Lower leg skin (tissue), 4 donors: ENCODE data around the gene SHROOM1. TPM values are rescaled to one million over a fixed set of nuclear protein-coding genes. Genes with fewer than 3 reads are reported as not detected.

ENCODE experiments used
- DNase-seq, 2 donors: peaks; one replicate each; pipeline ENCODE4 v3.0.0-alpha.2; 2019; ENCODE audit warnings: low spot score in 2 of 2
- H3K4me3 ChIP-seq: fragments of 200-600 bp; sonication (generic); 2 replicates; pipeline ENCODE4 v1.5.1; 2017; ENCODE audit warnings: mild to moderate bottlenecking, low read depth; ENCODE audit not compliant: poor library complexity, severe bottlenecking
- CTCF ChIP-seq, 3 donors: fragments of 450-650 bp; IDR thresholded peaks; one replicate each; pipeline ENCODE4 v1.5.1; 2016; ENCODE audit warnings: antibody characterized with exemption in 3 of 3, mild to moderate bottlenecking in 3 of 3, moderate library complexity in 2 of 3
- POLR2A ChIP-seq, 2 donors: fragments of 450-650 bp; IDR thresholded peaks; one replicate each; pipeline ENCODE4 v1.6.1; 2016 to 2017; ENCODE audit warnings: antibody characterized with exemption in 2 of 2, mild to moderate bottlenecking in 1 of 2, moderate library complexity in 1 of 2
- WGBS, 2 donors: methylation state at CpG; one replicate each; pipeline ENCODE4 v1.1.5; 2018; 5-methylcytosine and 5-hydroxymethylcytosine counted together
- intact Hi-C: fragments of 100-400 bp; cut with DNase I; formaldehyde crosslinking; loops from one replicate; pipeline ENCODE4 v1.15.0; 2023; ENCODE audit warnings: low total_unique reads
- total RNA-seq, 4 donors: library from RNA; depleted of rRNA; stranded (reverse); fragments of >200 nt; gene quantifications; one replicate each; pipeline ENCODE4 v1.1.0, GENCODE V29; 2016

The SHROOM1 gene
- total RNA-seq, 4 donors from 2014 or later, result 1.2 to 3.8 (median 2.2) TPM

DNA sequence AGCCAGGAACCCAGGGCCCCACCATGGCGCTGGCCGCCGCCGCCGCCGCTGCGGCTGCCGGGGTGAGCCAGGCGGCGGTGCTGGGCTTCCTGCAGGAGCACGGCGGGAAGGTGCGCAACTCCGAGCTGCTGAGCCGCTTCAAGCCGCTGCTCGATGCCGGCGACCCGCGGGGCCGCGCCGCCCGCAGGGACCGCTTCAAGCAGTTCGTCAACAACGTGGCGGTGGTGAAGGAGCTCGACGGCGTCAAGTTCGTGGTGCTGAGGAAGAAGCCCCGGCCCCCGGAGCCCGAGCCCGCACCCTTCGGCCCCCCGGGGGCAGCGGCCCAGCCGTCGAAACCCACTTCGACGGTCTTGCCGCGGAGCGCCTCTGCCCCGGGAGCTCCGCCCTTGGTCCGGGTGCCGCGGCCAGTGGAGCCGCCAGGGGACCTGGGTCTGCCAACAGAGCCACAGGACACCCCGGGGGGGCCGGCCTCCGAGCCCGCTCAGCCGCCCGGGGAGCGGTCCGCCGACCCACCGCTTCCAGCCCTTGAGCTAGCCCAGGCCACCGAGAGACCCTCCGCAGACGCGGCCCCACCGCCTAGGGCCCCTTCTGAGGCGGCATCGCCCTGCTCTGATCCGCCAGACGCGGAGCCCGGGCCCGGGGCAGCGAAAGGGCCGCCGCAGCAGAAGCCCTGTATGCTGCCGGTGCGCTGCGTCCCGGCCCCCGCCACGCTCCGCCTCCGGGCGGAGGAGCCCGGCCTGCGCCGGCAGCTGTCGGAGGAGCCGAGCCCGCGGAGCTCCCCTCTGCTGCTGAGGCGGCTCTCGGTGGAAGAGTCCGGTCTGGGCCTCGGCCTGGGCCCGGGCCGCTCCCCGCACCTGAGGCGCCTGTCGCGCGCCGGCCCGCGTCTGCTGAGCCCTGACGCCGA is 16.6 kb downstream of the SHROOM1 start:
- 0% methylated on average over 2 to 17 of the region's 110 CpGs for WGBS, 2 donors
- DNase-seq, result peak in 1 of 2 donors; percentile 83
- intact Hi-C loops, result loop anchor here (10.0 kb wide), 2 partner anchors 59 to 289 kb away; no protein-coding TSS in a partner anchor
- H3K4me3 ChIP-seq, result no peak overlapping the region
- no peak for TF ChIP-seq CTCF (IDR thresholded peaks at IDR 0.05)
- no peak for TF ChIP-seq POLR2A (IDR thresholded peaks at IDR 0.05)

DNA sequence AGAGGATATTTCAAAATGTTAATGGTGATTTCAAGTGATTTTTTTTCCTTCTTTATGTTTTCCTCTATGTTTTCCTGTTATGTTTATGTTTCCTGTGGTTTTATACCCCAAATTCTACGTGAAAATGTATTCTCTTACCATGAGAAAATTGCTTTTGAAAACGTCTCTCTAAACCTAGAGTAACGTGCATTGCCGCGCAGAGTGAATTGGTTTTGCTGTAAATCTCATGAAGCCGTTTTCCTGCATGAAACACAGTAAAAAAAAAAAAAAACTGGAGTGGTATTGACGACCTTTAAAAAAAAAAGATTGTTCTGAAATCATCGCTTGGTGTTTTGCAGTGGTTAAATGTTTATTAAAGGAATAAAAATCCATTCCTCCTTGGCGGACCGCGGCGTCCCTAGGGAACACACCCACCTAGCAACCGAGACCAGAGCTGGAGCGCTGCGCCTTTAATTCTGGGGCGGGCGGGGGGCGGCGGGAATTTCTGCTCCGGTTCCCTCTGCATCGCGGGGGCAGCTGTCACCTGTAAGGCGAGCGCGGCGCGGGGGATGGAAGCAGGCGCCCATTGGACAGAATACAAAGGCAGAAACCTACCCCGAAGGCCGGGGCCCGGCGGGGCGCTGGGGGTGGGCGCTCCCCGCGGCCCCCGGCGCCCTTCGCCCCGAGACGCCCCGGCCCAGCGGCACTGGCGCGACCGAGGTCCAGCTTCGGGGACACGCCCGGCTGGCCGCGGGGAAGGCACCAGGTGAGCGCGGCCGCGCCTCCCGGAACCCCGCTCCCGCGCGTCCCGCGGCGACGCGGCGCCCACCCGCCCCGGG is 17.5 kb downstream of the SHROOM1 start, which contains the start of gene SOWAHA:
SOWAHA (plus strand) TSS at position 522 of the 818 bp plus-strand sequence. CDS start 320 bp downstream, outside the sequence.
- peak in 1 of 2 donors; percentile 81 for DNase-seq
- intact Hi-C loops, result loop anchor here (10.0 kb wide), 2 partner anchors 58 to 288 kb away; no protein-coding TSS in a partner anchor
- H3K4me3 ChIP-seq, result no peak within 1 kb of the TSS
- no peak for TF ChIP-seq POLR2A (IDR thresholded peaks at IDR 0.05)
- TF ChIP-seq CTCF (IDR thresholded peaks at IDR 0.05), result no peak
- WGBS, 2 donors, result 5 to 6% methylated on average over 29 to 61 of the region's 68 CpGs

DNA sequence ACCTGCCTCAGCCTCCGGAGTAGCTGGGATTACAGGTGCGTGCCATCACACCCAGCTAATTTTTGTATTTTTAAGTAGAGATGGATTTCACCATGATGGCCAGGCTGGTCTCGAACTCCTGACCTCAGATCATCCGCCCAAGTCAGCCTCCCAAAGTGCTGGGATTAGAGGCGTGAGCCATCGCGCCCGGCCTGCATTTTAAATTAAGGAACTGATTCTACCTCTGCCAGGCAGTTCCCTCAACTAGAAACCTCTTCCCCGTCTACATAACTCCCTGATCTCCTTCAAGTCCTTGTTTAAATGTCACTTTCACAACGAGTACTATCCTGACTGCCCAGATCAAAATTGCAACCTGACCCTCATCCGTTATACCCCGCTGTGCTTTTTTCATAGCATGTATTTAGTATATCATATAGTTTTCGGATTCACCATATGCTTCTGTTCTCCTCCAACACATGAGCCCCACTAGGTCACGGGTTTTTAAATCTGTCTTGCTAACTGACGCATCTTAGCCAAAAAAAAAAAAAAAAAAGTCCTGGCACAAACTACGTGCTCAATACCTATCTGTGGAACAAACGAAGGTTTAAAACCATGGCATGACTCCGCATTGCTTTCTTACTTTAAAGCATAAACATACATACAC is 18.2 kb downstream of the SHROOM1 start:
- DNase-seq, result no peak
- intact Hi-C loops, result loop anchor here (10.0 kb wide), 2 partner anchors 57 to 287 kb away; no protein-coding TSS in a partner anchor
- H3K4me3 ChIP-seq, result no peak overlapping the region
- TF ChIP-seq CTCF (IDR thresholded peaks at IDR 0.05), result no peak
- no peak for TF ChIP-seq POLR2A (IDR thresholded peaks at IDR 0.05)
- WGBS, 2 donors, result 61 to 74% methylated on average over 18 of the region's 18 CpGs

- no peak overlapping the region for H3K4me3 ChIP-seq
- WGBS, 2 donors, result 85 to 90% methylated on average over 5 of the region's 5 CpGs
- TF ChIP-seq POLR2A (IDR thresholded peaks at IDR 0.05) (no peak), CTCF (IDR thresholded peaks at IDR 0.05) (no peak)
- intact Hi-C loops, result loop anchor here (10.0 kb wide), 2 partner anchors 56 to 286 kb away; no protein-coding TSS in a partner anchor
- DNase-seq, result no peak
Measured at GRCh38 chr5:132810605-132811004, 19.8 kb downstream of the SHROOM1 start.

- 49 to 65% methylated on average over 3 of the region's 3 CpGs for WGBS, 2 donors
- H3K4me3 ChIP-seq, result no peak overlapping the region
- intact Hi-C loops, result no loop called here
- DNase-seq, result no peak
- TF ChIP-seq POLR2A (IDR thresholded peaks at IDR 0.05) (no peak), CTCF (IDR thresholded peaks at IDR 0.05) (no peak)
Measured at GRCh38 chr5:132808866-132809265, 21.6 kb downstream of the SHROOM1 start.
